ENCODE results near the gene TMEM131L.
"Not testable (repeated sequence)": the region's sequence is repeated elsewhere in the genome, so short reads cannot be mapped to it uniquely, and the experiment has no call there.

TMEM131L gene

GRCh38 chr4:153466081-153466948 is at the start of gene TMEM131L:
Gene TMEM131L (plus strand): TSS chr4:153466360. CDS start chr4:153466398, 38 bp downstream.
- DNase-seq: peak; percentile 67 to 72

- not testable (repeated sequence) for DNase-seq
These were observed 49.7 kb upstream of the TMEM131L start for GRCh38 chr4:153416456-153416855.

- no peak for DNase-seq
These were observed 48.0 kb upstream of the TMEM131L start for GRCh38 chr4:153418121-153418520.

GRCh38 chr4:153418558-153418957 is 47.6 kb upstream of the TMEM131L start:
- DNase-seq: no peak

- no peak for DNase-seq
These were observed 47.1 kb upstream of the TMEM131L start for GRCh38 chr4:153419029-153419428.

- no peak for DNase-seq
These were observed 46.4 kb upstream of the TMEM131L start for GRCh38 chr4:153419673-153420278.

GRCh38 chr4:153420361-153420760 is 45.8 kb upstream of the TMEM131L start:
- no peak for DNase-seq

GRCh38 chr4:153421941-153422340 is 44.2 kb upstream of the TMEM131L start:
- no peak for DNase-seq

- DNase-seq: no peak
These were observed 39.8 kb upstream of the TMEM131L start for GRCh38 chr4:153426207-153426885.

- no peak for DNase-seq
These were observed 38.6 kb upstream of the TMEM131L start for GRCh38 chr4:153427363-153428071.

- DNase-seq: no peak
These were observed 37.2 kb upstream of the TMEM131L start for GRCh38 chr4:153428941-153429475.

- DNase-seq: peak; percentile 67 to 68
These were observed 33.0 kb upstream of the TMEM131L start for GRCh38 chr4:153432965-153433753.

GRCh38 chr4:153433754-153434105 is 32.4 kb upstream of the TMEM131L start:
- DNase-seq: no peak

- no peak for DNase-seq
These were observed 32.0 kb upstream of the TMEM131L start for GRCh38 chr4:153434190-153434589.

GRCh38 chr4:153438916-153439756 is 27.0 kb upstream of the TMEM131L start:
- peak; percentile 22 to 32 for DNase-seq

- no peak for DNase-seq
These were observed 26.3 kb upstream of the TMEM131L start for GRCh38 chr4:153439831-153440230.

- DNase-seq: no peak
These were observed 25.7 kb upstream of the TMEM131L start for GRCh38 chr4:153440475-153440874.

- DNase-seq: no peak
These were observed 18.8 kb upstream of the TMEM131L start for GRCh38 chr4:153447175-153447905.

- DNase-seq: no peak
These were observed 18.0 kb upstream of the TMEM131L start for GRCh38 chr4:153448003-153448731.

GRCh38 chr4:153449338-153449737 is 16.8 kb upstream of the TMEM131L start:
- DNase-seq: no peak
